CD4-positive, alpha-beta T cell treated with Interleukin-1 beta for 1 hour (primary cell): Measurements from ENCODE around the gene SPX.

Experiments used
- DNase-seq, 2 donors: peaks; one replicate each; pipeline ENCODE4 v3.0.0-alpha.2; 2020 to 2022

Gene SPX

DNA sequence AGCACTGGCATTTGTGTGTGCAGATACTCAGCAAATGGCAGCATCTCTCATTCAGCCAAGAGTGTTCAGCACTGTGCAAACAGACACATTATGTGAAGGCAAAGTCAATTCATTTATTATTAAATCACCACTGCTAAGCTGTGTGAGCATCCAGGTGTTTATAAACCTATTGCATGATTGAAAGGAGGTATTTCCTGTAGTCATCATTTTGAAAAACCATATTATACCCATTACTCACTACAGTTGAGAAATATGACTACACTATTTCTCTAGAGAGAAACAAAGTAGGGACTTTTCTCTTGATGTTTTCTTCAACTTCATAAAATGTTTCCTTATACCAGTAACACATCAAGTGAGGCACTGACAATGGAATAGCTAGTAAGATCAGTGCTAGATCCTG lies 13.7 kb downstream of the SPX start:
- no peak for DNase-seq

DNA sequence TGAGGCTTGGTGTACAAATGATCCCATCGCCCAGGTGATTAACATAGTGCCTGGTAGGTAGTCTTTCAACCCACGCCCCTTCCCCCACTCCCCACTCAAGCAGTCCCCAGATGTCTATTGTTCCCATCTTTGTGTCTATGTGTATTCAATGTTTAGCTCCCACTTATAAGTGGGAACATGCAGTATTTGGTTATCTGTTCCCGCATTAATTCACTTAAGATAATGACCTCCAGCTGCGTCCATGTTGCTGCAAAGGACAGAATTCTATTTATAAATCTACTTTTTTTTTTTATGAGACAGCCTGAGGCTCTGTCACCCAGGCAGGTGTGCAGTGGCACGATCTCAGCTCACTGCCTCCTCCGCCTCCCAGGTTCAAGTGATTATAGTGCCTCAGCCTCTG lies 15.7 kb downstream of the SPX start:
- no peak for DNase-seq

DNA sequence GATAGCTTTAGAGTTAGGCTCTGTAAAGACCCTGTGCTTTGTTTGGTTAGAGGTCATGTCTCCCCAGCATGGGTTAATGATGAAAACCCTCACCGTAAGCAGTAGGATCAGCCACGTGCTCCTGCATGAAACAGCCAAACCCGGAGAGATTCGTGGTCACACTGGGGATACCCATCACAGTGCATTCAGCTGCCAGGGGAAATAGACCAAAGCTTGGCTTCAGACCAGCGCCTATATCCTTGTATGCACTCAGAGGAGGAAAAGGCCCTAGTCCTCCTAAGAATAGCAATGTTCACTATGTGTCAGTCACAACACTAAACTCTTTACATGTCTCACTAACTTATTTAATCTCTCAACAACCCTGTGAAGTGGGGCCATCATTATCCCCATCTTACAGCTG lies 16.3 kb downstream of the SPX start:
- no peak for DNase-seq

DNA sequence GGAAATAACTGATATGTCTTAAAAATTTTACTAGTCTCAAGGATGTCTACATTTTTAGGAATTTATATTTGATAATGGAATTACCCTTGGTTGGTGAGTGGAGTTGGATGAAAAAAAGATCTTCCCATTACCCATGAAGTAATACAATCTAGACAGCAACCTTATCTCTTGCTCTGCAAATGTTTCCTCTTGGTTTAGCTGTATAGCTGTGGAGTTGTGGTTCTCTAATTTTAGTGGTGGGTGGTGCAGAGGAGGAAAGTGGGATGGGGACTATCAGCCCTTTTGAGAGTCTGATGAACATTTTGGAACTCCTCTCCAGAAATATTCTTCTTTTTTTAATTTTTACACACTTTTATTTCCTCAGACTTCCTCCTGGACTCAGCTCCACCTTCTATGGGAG lies 17.1 kb downstream of the SPX start:
- no peak for DNase-seq

DNA sequence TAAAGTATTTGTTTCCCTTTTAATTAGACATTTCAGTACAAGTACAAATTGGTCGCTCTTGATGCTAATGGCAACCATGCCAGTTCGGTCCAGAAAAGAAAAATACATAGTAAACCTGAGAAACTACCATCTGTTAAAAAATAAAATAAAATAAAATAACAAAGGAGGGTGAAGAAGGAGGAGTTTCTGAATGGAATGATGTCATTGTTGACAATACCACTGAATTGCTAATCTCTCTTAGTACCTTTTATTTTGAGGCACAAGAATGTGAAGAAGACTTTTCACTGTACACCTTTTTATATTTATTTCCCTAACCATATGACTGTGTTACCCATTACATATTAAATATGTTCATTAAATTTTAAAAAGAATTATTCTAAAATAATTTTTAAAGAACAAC lies 19.5 kb downstream of the SPX start:
- DNase-seq = no peak

DNA sequence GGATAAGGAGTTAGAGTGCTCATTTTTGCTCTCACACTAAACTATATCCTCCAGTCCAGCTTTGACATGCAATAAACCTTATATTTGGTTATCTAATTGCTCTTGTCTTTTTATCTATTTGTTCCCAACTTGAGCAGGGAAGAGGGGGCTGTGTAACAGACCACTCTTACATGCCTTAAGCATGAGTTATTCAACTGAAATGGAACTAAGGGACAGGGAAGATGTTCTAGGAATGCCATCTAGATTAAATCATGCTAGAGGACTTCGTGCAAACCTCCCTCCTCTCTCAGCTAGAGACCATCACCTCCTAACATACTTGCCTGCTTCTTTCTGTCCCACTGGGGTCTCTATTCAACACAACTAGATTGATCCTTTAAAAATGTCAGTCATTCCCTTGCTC lies 20.6 kb downstream of the SPX start:
- DNase-seq = no peak

DNA sequence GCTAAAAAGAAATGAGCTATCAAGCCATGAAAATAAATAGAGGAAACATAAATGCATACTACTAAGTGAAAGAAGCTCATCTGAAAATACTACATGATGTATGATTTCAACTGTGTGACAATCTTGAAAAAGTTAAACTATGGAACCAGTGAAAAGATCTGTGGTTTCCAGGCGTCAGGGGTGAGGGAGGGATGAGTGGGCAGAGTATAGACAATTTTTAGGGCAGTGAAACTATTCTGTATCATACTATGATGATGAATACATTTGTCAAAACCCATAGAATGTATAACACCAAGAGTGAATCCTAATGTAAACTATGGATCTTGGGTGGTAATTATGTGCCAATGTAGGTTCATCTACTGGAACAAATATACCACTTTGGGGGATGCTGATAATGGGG lies 21.3 kb downstream of the SPX start:
- no peak for DNase-seq

DNA sequence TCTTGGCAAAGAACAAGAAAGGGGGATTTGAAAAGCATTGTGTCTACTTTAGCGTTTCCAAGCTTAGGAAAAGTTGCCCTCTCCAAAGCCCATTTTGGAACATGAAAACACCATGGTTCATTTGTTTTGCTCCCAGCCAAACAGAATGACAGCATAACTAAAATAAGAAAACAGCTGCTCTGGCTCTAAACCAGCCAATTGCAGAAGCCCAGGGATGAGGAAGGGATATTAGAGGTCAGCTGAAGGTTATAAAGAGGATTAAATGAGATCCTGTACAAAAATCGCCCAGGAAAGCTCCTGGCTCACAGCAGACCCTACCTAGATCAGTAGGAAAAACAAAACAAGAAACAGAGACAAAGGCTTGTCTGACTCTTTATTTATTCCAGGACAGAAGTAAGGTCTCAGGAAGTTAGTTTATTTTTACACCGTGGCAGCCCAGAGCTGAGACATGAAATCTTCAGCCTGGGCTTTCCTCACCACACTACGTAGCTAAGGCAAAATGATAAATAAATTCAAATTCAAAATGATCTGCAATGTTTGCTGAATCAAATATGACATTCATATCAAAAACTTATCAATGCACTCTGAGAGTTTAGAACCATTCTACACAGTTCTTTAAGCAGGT lies 25.9 kb downstream of the SPX start:
- no peak for DNase-seq

DNA sequence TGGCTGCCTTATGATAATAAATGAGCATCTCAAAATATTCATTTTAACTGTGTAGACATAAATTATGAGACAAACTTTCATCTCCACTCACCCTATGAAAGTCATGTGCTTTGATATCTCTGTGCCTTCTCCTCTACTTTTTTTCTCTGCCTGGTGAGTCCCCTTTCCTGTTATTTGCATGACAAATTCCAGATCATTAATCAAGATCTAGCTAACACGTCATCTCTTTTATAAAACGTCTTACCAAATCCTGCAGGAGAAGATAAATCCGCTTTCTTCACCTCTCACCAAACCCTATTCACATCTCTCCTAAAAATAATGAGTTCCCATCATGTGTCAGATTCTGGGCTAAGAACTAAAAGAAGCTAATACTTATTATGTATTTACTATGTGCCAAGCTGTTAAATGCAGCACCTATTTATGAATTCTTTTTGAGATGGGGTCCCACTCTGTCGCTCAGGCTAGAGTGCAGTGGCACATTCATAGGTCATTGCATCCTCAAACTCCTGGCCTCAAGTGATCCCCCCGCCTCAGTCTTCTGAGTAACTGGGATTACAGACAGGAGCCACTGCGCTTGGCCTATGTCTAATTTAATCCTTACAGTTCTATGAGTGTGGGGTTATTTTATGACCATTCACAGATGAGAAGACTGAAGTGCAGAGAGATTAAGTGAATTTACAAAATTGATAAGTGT lies 26.7 kb downstream of the SPX start:
- no peak for DNase-seq

DNA sequence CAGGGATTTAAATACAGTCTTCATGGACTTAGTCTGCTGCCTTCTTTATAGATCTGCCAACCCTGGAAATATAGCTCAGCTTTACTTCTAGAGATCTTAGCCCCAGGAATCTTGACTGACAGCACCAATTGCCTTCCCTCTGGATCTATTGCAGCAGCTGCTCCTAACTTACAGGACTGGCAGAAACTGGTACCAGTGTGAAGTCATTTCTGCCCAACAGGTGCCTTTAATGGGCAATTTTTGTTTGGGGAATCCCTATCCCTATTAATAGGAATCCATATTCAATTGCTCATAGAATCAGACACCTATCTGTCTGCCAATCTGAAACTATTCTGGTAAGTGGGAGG lies 27.2 kb downstream of the SPX start:
- DNase-seq = no peak

DNA sequence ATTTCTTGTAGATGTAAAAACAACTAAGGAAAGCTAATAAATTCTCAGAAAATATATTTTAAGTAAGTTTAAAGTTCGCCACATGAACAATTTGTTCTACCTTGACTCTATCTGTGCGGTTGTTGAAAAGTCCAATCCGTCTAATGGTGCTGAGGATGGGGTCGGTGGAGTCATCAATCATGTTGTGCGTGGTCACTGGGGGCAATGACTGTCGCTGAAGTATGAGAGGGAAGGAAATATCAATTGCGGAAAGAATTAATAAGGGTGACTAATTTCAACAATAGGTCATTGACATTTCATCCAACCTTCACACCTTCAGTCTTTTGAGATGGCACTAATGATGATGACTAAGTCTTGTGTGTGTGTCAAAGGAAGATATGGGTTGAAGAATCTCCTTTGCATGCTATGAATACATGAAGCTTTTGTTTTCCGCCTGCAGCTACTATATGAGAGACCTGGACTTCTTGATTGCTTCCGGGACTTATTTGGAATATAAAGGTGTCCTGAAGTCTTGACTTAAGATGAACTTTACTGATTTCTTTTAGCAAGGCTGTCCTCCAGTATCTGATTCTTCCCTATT lies 32.1 kb downstream of the SPX start:
- no peak for DNase-seq

DNA sequence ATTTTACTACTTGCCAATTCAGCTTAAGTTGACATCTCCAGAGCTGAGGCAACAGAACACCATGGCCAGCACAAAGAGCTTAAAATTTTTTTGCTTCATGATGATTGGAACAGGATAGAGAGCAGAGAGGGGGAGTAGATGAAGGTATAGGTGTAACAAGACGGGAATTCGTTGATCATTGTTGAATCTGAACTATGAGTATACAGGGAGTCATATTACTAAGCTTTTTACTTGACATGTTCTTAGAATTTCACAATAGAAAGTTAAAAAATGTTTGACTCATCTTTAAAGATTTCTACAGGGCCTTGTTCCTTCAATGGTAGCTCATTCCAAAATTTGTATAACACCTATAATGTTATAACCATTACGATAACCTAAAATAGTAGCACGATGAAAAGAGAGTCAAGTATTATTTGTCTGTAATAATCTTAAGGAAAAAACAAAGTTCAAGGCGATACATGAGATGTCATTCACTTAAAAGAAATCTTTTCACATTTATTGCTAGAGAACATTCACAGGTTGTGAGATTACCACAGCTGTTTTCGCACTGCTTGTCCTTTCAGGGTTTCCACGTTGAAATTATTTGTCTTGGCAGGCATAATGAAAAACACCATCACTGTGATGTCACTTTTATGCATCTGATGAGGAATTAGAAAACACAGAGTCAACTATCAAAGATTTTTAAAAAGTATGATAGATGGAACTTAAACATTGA lies 33.9 kb downstream of the SPX start:
- no peak for DNase-seq

DNA sequence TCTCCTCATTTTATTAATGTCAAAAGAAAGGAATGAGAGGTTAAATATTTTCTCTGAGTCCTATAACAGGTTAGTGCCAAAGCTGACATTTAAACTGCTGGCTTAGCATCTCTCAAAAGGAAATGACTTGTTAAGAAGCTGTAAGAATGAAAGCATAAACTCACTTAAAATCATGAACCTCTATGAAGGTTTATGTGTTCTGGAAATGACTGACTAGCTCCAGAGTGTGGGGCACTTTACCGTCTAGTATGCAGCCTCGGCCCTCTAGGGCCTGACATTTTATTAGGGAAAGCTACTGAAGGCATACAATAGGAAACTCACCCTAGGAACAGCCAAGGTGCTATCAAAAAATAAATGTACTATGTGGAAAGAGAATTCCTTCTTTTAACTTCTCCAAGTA lies 35.1 kb downstream of the SPX start:
- no peak for DNase-seq

DNA sequence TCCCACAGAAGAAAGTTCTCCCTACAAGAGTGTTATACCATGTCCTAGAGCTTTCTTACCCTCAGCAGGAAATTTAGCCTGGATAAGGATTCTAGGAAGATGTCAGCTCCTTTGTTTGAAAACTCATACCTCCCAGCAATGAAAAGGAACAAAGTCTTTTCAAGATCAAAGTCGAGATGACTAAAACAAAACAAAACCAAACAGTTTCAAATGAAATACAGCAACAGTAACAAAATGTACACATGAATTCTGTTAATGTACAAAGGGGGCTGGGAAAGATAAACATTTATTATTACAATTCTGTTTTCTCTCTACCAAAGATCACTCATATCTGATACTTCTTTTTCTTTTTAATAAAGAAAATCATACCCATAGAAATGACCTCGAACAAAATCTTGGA lies 36.8 kb downstream of the SPX start:
- DNase-seq = no peak

DNA sequence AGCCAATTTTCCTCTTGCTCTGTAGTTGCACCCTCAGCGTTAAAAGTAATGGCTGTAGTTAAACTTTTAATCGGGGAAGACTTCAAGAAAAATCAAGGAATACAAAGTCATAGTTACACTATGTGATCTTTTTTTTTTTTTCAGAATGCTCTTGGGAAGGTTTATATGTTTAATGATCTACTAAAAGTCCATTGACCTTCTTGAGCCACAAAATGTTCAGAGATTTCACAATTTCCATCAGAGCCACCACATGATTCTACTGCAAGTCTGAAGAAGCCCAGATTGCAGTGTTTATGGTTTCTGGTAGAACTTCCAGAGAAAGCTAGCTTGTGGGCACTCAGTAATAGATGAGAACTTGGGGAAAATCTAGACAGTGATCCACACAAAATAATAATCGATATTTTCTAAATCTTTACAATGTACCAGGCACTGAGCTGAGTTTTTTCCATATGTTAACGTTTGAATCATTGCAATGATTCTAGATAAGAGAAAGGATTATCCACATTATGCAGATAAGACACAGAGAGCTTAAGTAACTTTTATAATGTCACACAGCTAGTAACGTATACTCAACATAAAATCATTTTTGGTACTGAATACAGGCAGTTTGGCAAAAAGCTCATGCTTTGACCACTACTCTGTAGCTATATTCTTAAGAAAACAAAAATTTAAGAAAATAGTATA lies 40.3 kb downstream of the SPX start:
- no peak for DNase-seq

DNA sequence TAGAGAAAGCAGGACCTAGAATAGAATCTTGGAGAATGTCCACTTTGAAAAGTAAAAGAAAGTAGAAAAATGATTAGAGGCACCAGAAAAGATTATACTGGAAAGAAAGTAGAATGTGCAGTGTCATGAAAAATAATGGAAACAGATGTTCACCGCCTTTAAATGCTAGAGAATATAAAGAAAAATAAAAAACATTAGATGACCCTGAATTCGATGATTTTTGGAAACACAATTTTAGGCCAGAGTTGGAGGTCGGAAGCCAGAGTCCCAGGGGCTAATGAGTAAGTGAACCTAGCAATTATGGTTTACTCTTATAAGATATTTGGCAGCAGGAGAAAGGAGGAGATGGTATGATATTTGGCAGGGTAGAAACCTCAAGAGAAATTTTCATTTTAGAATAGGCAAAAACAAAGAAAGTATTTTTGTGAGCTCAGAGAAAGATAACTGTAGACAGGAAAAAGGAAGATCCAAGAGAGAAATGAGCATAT lies 40.9 kb downstream of the SPX start:
- no peak for DNase-seq

DNA sequence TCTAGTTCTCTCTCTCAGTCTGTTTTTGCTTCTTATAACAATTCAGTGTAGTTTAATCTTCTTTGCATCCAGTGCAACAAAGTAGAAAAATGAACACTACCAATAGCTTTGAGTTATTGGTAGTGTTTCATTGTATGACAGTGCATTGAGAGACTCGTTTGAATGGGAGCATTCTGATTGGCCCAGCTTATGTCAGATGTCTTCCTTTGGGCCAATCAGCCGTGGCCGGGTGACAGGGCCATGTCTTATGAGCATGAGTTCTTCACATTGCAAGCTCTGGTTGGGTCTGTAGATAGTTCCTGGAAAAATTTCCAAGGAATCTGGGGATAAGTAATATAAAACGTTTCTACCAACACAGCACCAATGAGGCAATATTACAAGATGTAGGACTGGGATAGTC lies 42.0 kb downstream of the SPX start:
- no peak for DNase-seq

DNA sequence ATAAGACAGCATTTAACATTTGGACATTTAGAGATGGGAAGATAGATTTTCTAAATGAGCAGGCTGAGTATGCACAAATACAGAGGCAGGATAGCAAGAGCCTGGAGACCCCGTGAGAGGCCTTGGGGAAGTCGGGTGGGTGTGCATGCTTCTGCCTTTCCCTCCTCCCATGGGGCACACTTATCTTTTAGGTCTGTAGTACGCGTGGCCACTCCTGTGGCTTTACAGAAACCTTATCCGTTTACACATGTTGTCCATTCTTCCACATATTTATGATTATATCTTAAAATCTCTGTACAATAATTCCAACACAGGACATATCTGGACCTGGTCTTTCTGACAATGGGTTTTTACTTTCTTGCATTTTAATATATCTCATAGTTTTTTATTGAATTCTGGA lies 45.0 kb downstream of the SPX start:
- no peak for DNase-seq

DNA sequence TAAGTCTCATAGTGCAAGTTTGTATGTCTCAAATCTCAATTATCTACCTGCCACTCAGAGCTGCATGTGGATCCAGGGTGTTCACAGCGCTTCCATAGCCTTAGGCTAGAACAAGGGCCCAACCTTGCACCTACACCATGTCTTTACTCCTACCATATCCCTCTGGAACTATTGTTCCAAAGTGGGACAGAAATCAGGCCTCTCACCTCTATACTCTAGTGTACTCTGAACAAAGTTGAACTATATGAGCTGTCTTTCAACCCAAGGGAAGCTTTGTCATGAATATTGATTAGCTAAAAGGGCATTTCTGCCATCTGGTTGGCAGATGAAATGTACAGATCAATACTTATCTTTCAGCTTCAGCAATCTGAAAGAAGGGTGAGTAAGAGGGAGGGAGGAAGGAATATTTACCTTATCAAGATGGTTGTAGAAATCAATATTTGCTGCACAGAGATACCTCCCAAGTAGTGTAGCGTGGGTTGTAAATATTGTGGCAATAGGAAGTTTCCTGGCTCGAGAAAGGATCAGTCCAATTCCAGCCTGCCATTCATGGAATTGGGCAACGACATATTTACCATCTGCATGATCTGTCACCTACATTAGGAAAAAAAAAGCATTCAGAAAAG lies 47.8 kb downstream of the SPX start:
- DNase-seq = no peak

DNA sequence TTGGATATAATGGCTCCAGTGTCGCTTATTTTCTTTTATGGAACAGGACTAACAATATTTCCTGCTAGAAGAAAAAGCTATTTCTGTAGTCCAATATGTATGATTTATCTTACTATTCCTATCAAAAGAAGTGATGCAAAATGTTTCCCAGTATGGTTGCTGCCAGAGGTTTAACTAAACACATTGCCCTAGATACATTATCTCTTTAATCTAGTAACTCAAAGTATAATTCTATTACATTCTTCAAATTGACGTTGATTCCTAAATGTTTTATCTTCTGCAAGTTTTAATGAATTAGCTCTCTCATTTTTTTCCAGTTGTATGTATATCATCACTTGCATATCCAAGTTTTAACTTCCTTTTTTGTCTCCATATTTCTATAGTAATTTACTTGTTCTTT lies 50.3 kb downstream of the SPX start:
- no peak for DNase-seq

DNA sequence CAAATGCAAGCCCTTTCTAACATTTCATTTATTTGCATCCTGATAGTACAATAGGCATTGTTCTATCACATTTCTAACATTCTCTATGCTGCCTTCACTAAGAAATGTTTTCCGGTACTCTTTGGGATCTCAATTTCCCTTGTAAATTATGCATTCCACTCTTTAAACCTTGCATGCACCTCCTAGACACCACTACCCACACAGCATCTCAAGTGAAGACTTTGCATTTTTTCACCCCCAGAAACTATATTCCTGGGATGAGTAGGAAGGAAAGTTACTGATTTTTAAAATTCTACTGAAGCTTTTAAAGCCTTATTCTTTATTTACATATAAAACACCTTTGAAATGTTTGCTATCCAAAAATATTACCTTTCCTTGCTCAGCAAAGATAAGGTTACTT lies 51.4 kb downstream of the SPX start:
- DNase-seq = no peak

DNA sequence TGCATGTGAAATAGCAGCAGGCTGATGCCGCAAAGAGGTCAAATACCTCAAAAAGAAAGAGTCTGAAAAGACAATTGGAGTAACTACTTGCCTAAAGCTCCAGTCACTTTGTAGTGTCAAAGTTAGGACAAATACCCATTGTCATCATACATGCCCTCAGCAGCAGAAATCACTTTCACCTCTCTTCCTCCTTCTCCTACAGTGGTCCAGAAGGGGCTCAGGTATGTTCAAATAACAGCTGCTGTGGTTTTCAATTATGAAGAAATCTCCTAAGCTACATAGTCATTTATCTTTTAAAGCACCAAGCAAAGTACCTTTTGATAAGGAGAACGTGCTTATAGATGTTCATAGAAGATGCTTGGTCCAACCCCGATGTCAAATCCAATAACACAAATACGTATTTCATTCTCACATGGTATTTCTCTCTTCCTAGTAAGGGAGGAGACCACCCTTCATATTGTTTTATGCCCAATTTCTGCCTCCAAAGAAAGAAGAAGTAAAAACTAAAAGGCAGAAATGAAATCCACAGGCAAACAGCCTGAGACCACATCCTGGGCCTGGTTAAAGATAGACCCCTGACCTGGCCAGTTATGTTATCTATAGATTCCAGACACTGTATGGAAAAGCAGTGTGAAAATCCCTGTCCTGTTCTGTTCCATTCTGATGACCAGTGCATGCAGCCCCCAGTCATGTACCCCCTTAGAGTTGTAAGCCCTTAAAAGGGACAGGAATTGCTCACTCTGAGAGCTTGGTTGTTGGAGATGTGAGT lies 54.8 kb downstream of the SPX start:
- no peak for DNase-seq
